ENCODE results near the gene LRP1B.

The LRP1B gene

GRCh38 chr2:140363131-140363530, 1767.7 kb downstream of the LRP1B start:
- Histone ChIP-seq H3K4me1 (no peaks in the 10 kb centered on the region), H3K9me3 (no peaks in the 10 kb centered on the region), H3K27me3 (no peaks in the 10 kb centered on the region), H3K36me3 (no peaks in the 10 kb centered on the region), H3K4me3 (ENCODE audit: low read depth, low read length) (no peak overlapping the region)
- DNase-seq: no peak
- TF ChIP-seq, protein P1, sequence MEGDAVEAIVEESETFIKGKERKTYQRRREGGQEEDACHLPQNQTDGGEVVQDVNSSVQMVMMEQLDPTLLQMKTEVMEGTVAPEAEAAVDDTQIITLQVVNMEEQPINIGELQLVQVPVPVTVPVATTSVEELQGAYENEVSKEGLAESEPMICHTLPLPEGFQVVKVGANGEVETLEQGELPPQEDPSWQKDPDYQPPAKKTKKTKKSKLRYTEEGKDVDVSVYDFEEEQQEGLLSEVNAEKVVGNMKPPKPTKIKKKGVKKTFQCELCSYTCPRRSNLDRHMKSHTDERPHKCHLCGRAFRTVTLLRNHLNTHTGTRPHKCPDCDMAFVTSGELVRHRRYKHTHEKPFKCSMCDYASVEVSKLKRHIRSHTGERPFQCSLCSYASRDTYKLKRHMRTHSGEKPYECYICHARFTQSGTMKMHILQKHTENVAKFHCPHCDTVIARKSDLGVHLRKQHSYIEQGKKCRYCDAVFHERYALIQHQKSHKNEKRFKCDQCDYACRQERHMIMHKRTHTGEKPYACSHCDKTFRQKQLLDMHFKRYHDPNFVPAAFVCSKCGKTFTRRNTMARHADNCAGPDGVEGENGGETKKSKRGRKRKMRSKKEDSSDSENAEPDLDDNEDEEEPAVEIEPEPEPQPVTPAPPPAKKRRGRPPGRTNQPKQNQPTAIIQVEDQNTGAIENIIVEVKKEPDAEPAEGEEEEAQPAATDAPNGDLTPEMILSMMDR (IDR thresholded peaks at IDR 0.05; ENCODE audit: low read depth, low read length): no peak

GRCh38 chr2:140362361-140362760, 1768.5 kb downstream of the LRP1B start:
- DNase-seq: no peak
- H3K4me3 ChIP-seq (ENCODE audit: low read depth, low read length): no peak overlapping the region
- H3K9me3 ChIP-seq: no peaks in the 10 kb centered on the region

GRCh38 chr2:140359056-140359771, 1771.6 kb downstream of the LRP1B start:
- TF ChIP-seq, protein P1 (IDR thresholded peaks at IDR 0.05; ENCODE audit: low read depth, low read length): no peak
- H3K4me3 ChIP-seq (ENCODE audit: low read depth, low read length): no peak overlapping the region
- no peaks in the 10 kb centered on the region for H3K4me1 ChIP-seq
- H3K36me3 ChIP-seq: no peaks in the 10 kb centered on the region
- DNase-seq: no peak
- no peaks in the 10 kb centered on the region for H3K9me3 ChIP-seq
- no peaks in the 10 kb centered on the region for H3K27me3 ChIP-seq

More at GRCh38 chr2:140362361-140362760, 1768.5 kb downstream of the LRP1B start:
- H3K27me3 ChIP-seq: no peaks in the 10 kb centered on the region
- TF ChIP-seq, protein P1 (IDR thresholded peaks at IDR 0.05; ENCODE audit: low read depth, low read length): no peak
- H3K4me1 ChIP-seq: no peaks in the 10 kb centered on the region
- H3K36me3 ChIP-seq: no peaks in the 10 kb centered on the region

- Histone ChIP-seq H3K4me1 (no peaks in the 10 kb centered on the region), H3K9me3 (no peaks in the 10 kb centered on the region), H3K4me3 (ENCODE audit: low read depth, low read length) (no peak overlapping the region), H3K27me3 (no peaks in the 10 kb centered on the region), H3K36me3 (no peaks in the 10 kb centered on the region)
- DNase-seq: no peak
- TF ChIP-seq, protein P1 (IDR thresholded peaks at IDR 0.05; ENCODE audit: low read depth, low read length): no peak
These were observed 1774.1 kb downstream of the LRP1B start for GRCh38 chr2:140356697-140357096.

DNA sequence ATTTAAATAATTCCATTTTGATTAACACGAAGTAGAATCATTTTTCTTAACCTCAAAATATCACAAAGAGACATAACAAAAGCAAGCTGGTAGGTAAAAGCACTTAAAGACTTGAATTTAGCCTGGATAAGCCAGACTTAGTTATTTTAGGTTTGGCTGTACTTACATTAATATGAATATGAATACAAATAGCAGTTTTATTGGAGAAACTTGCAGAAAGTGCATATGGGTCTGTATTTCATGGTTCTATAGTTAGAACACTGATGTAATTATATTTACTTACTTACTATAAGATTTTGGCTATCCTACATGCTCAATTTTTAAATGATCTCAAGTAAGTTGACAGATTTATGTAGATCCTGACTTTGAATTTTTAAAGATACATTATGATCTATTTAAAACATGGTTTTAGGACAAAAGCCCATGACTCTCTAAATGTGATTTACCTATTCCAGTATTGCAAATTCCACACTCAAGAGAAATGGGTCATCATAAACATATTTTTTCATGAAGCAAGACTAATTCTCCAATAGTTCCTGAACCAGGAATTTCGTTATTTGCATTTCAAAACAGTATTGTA, 1775.2 kb downstream of the LRP1B start:
- H3K4me3 ChIP-seq (ENCODE audit: low read depth, low read length): no peak overlapping the region
- DNase-seq: no peak
- H3K36me3 ChIP-seq: no peaks in the 10 kb centered on the region
- no peaks in the 10 kb centered on the region for H3K4me1 ChIP-seq
- TF ChIP-seq, protein P1 (IDR thresholded peaks at IDR 0.05; ENCODE audit: low read depth, low read length): no peak
- no peaks in the 10 kb centered on the region for H3K9me3 ChIP-seq
- no peaks in the 10 kb centered on the region for H3K27me3 ChIP-seq

- Histone ChIP-seq H3K9me3 (no peaks in the 10 kb centered on the region), H3K36me3 (no peaks in the 10 kb centered on the region), H3K4me1 (no peaks in the 10 kb centered on the region), H3K4me3 (ENCODE audit: low read depth, low read length) (no peak overlapping the region), H3K27me3 (no peaks in the 10 kb centered on the region)
- DNase-seq: no peak
- TF ChIP-seq, protein P1 (IDR thresholded peaks at IDR 0.05; ENCODE audit: low read depth, low read length): no peak
These were observed 1776.3 kb downstream of the LRP1B start for GRCh38 chr2:140354544-140354943.
